ENCODE results near the gene RPS17.
"Not testable (repeated sequence)": the region's sequence is repeated elsewhere in the genome, so short reads cannot be mapped to it uniquely, and the experiment has no call there.

RPS17 gene

GRCh38 chr15:82545002-82545401 lies 4.7 kb upstream of the RPS17 start:
- DNase-seq = no peak

GRCh38 chr15:82544431-82544830 lies 4.2 kb upstream of the RPS17 start:
- DNase-seq = no peak

- DNase-seq = no peak
Measured at GRCh38 chr15:82543160-82543559, 2.9 kb upstream of the RPS17 start.

- DNase-seq = no peak
Measured at GRCh38 chr15:82540984-82541431, 751 bp upstream of the RPS17 start.

GRCh38 chr15:82539691-82540054 lies 584 bp downstream of the RPS17 start:
- peak; percentile 43 for DNase-seq

- DNase-seq = no peak
Measured at GRCh38 chr15:82538961-82539690, 1.1 kb downstream of the RPS17 start.

- DNase-seq = no peak
Measured at GRCh38 chr15:82537351-82537908, 2.8 kb downstream of the RPS17 start.

GRCh38 chr15:82536409-82537350 lies 3.6 kb downstream of the RPS17 start:
- DNase-seq = no peak

GRCh38 chr15:82535566-82536408 lies 4.5 kb downstream of the RPS17 start:
- DNase-seq = no peak

- DNase-seq = not testable (repeated sequence)
Measured at GRCh38 chr15:82535151-82535550, 5.1 kb downstream of the RPS17 start.

GRCh38 chr15:82534457-82534861 lies 5.8 kb downstream of the RPS17 start:
- not testable (repeated sequence) for DNase-seq

- DNase-seq = no peak
Measured at GRCh38 chr15:82533801-82534200, 6.5 kb downstream of the RPS17 start.

- no peak for DNase-seq
Measured at GRCh38 chr15:82532991-82533481, 7.2 kb downstream of the RPS17 start.

GRCh38 chr15:82532383-82532990 lies 7.8 kb downstream of the RPS17 start:
- no peak for DNase-seq

- no peak for DNase-seq
Measured at GRCh38 chr15:82531496-82532382, 8.5 kb downstream of the RPS17 start.

GRCh38 chr15:82530606-82531379 lies 9.5 kb downstream of the RPS17 start:
- peak; percentile 80 for DNase-seq

- no peak for DNase-seq
Measured at GRCh38 chr15:82530006-82530405, 10.3 kb downstream of the RPS17 start.

GRCh38 chr15:82513587-82513986 lies 26.7 kb downstream of the RPS17 start:
- not testable (repeated sequence) for DNase-seq

- not testable (repeated sequence) for DNase-seq
Measured at GRCh38 chr15:82507693-82508092, 32.6 kb downstream of the RPS17 start.

GRCh38 chr15:82507087-82507486 lies 33.2 kb downstream of the RPS17 start:
- not testable (repeated sequence) for DNase-seq

Data from CD4-positive, alpha-beta T cell treated with Interleukin-17A for 1 hour (primary cell).